Gastrocnemius medialis (tissue), 4 donors: Measurements from ENCODE around the gene AOC1.

Experiments used
- CTCF ChIP-seq, 5 experiments: fragments of 450-650 bp in 3 of 5; fragments of 200-600 bp in 2 of 5; sonication (generic) in 2 of 5; IDR thresholded peaks in 4 of 5; conservative IDR thresholded peaks in 1 of 5; 1 replicate in 4 of 5; 2 replicates in 1 of 5; pipeline ENCODE4 v1.5.1; 2016 to 2019; ENCODE audit warnings: antibody characterized with exemption in 5 of 5, mild to moderate bottlenecking in 3 of 5, moderate library complexity in 3 of 5
- POLR2A ChIP-seq, 2 donors: fragments of 450-650 bp; IDR thresholded peaks; one replicate each; pipeline ENCODE4 v1.6.1; 2017; ENCODE audit warnings: antibody characterized with exemption in 2 of 2, mild to moderate bottlenecking in 2 of 2, moderate library complexity in 2 of 2

GRCh38 chr7:150860978-150861295, 8.6 kb downstream of the AOC1 start:
- TF ChIP-seq POLR2A (IDR thresholded peaks at IDR 0.05) (no peak), CTCF (IDR thresholded peaks at IDR 0.05 in 4 of 5, conservative IDR thresholded peaks at IDR 0.05 in 1 of 5) (no peak)
